ENCODE data around the gene NCAPH2. TPM values are rescaled to one million over a fixed set of nuclear protein-coding genes. Genes with fewer than 3 reads are reported as not detected.
A peak's percentile ranks its signal among the peaks of the same experiment; 100 is the strongest.

The NCAPH2 gene
- total and polyA plus RNA-seq, 12 donors: 13.8 to 90.5 (median 32.6) TPM

DNA sequence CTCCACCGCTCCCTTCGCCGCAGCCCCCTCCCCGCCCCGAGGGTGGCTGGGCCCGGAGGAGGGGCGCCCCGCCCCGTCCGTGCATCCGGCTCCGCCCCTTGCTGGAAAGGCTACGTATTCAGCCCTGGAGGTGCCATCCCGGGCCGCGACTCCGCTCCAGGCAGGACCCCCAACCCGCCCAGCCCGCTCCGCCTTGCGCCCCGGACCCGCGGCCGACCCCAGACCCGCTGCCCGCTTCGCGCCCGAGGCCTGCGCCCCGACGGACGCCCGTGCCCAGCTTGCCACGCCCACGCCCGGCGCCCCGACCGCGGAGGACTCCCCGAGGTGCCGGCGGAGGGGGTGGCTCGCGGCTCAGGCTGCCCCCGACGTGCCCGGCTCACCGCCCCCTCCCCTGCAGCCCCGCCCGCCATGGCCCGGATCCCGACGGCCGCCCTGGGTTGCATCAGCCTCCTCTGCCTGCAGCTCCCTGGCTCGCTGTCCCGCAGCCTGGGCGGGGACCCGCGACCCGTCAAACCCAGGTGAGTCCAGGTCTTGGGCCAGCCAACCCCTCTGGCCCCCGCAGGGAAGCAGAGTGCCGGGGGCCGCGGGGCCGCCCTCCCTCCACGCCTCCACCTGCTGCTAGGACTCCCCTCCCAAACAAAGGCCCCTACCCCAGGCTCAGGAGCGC lies 26.5 kb upstream of the NCAPH2 start, which contains the start of gene ADM2:
TSS of gene ADM2 (plus strand) at position 104 of the 667 bp plus-strand sequence. CDS start at position 409, 305 bp downstream.
- no peaks in the 10 kb centered on the region for H3K9me3 ChIP-seq (replicated peaks in 1 of 3)
- no peaks in the 10 kb centered on the region for H3K36me3 ChIP-seq (replicated peaks in 1 of 2)
- TF ChIP-seq, protein P1, sequence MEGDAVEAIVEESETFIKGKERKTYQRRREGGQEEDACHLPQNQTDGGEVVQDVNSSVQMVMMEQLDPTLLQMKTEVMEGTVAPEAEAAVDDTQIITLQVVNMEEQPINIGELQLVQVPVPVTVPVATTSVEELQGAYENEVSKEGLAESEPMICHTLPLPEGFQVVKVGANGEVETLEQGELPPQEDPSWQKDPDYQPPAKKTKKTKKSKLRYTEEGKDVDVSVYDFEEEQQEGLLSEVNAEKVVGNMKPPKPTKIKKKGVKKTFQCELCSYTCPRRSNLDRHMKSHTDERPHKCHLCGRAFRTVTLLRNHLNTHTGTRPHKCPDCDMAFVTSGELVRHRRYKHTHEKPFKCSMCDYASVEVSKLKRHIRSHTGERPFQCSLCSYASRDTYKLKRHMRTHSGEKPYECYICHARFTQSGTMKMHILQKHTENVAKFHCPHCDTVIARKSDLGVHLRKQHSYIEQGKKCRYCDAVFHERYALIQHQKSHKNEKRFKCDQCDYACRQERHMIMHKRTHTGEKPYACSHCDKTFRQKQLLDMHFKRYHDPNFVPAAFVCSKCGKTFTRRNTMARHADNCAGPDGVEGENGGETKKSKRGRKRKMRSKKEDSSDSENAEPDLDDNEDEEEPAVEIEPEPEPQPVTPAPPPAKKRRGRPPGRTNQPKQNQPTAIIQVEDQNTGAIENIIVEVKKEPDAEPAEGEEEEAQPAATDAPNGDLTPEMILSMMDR (IDR thresholded peaks at IDR 0.05): no peak
- no peak for TF ChIP-seq POLR2A (IDR thresholded peaks at IDR 0.05)
- peaks cover 36% of the 10 kb centered on the region for H3K27me3 ChIP-seq
- H3K27ac ChIP-seq: no peak within 1 kb of the TSS
- peak within 1 kb of the TSS in 2 of 4 donors; percentile 17 to 56 for H3K4me3 ChIP-seq
- intact Hi-C loops (cut with DNase I): no loop called here
- peaks cover 0 to 14% of the 10 kb centered on the region in 2 donors for H3K4me1 ChIP-seq (replicated peaks in 1 of 2)
- DNase-seq: peak in 1 of 7 donors; percentile 21
- 0 to 16% (median 3%) methylated on average over 1 to 70 of the region's 70 CpGs for WGBS, 4 donors

DNA sequence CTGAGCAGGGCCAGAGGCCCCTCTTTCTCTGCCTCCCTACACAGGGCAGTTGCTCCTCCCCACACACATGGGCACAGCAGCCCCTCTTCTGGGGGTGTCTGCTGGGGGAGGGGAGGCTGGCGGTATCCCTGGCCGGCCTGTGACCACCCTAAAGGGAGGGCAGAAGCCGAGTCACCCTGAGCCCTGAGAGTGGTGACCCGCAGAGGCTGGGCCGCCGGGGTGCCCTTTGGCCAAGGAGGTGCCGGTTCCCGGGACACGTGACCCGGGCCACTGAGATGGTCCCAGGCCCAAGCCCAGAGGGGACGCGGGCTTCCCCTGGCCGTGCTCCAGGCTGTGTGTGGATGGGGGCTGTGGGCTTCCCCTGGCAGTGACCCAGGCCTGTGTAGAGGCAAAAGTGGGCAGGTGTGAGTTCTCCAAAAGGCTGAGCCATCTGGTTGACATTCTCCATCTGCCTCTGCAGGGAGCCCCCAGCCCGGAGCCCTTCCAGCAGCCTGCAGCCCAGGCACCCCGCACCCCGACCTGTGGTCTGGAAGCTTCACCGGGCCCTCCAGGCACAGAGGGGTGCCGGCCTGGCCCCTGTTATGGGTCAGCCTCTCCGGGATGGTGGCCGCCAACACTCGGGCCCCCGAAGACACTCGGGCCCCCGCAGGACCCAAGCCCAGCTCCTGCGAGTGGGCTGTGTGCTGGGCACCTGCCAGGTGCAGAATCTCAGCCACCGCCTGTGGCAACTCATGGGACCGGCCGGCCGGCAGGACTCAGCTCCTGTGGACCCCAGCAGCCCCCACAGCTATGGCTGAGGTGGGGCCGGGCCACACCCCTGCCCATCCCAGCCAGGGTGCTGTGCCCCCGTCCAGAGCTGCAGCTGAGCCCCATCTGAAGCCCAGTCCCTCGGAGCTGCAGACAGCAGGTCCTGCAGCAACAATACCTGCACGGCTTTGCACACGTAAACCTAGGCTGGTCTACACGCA lies 25.6 kb upstream of the NCAPH2 start:
- 70 to 78% (median 76%) methylated on average over 8 to 35 of the region's 35 CpGs for WGBS, 4 donors
- H3K9me3 ChIP-seq (replicated peaks in 1 of 3): no peaks in the 10 kb centered on the region
- DNase-seq: no peak
- H3K4me3 ChIP-seq: no peak overlapping the region
- intact Hi-C loops (cut with DNase I): no loop called here
- H3K36me3 ChIP-seq (replicated peaks in 1 of 2): no peaks in the 10 kb centered on the region
- peaks cover 0 to 14% of the 10 kb centered on the region in 2 donors for H3K4me1 ChIP-seq (replicated peaks in 1 of 2)
- no peak overlapping the region for H3K27ac ChIP-seq
- TF ChIP-seq POLR2A (IDR thresholded peaks at IDR 0.05): no peak
- TF ChIP-seq, protein P1 (IDR thresholded peaks at IDR 0.05): no peak
- H3K27me3 ChIP-seq: peaks cover 36% of the 10 kb centered on the region

DNA sequence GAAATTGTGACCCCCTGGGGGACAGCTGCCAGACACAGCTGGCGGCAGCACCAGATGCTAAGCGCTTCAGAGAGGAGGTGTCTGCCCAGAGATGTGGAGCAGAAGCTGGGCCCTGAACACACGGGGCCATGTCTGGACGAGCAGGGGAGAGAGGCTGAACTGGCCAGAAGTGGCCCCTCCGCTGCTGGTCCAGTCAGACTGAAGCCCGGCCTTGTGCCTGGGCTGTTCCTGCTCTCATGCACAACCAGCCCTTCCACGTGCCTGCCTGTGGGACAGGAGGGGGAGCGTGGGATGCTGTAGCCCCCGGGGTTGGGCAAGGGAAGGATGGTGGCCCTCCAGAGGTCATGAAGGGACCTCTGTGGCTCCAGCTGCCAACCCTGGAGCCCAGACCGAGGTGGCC lies 24.9 kb upstream of the NCAPH2 start:
- peaks cover 0 to 14% of the 10 kb centered on the region in 2 donors for H3K4me1 ChIP-seq (replicated peaks in 1 of 2)
- TF ChIP-seq, protein P1 (IDR thresholded peaks at IDR 0.05): no peak
- TF ChIP-seq POLR2A (IDR thresholded peaks at IDR 0.05): no peak
- H3K9me3 ChIP-seq (replicated peaks in 1 of 3): no peaks in the 10 kb centered on the region
- DNase-seq: no peak
- H3K4me3 ChIP-seq: no peak overlapping the region
- H3K27ac ChIP-seq: no peak overlapping the region
- intact Hi-C loops (cut with DNase I): no loop called here
- no peaks in the 10 kb centered on the region for H3K36me3 ChIP-seq (replicated peaks in 1 of 2)
- 70 to 86% (median 81%) methylated on average over 3 to 10 of the region's 10 CpGs for WGBS, 4 donors
- peaks cover 36% of the 10 kb centered on the region for H3K27me3 ChIP-seq

DNA sequence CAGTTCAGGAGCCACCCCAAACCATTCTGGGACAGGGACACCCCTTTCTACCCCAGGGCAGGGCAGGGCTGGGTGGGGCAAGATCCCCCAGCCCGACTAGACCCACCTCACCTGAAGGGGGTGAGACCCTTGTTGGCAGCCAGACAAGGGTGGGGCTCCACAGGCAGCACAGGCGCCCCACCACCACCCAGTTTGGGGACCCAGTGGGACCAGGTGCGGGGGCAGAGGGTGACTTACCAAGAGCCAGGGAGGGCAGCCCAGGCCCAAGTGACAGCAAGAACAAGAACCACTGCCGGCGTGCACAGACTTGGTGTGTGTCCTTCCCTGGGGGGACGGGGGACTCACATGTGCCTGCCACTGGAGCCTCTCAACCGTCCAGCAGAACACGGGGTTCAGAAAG lies 24.5 kb upstream of the NCAPH2 start:
- WGBS, 4 donors: 81 to 95% (median 87%) methylated on average over 4 to 8 of the region's 8 CpGs
- peaks cover 36% of the 10 kb centered on the region for H3K27me3 ChIP-seq
- no peaks in the 10 kb centered on the region for H3K36me3 ChIP-seq (replicated peaks in 1 of 2)
- H3K9me3 ChIP-seq (replicated peaks in 1 of 3): no peaks in the 10 kb centered on the region
- intact Hi-C loops (cut with DNase I): no loop called here
- H3K4me3 ChIP-seq: no peak overlapping the region
- H3K4me1 ChIP-seq (replicated peaks in 1 of 2): peaks cover 0 to 14% of the 10 kb centered on the region in 2 donors
- H3K27ac ChIP-seq: no peak overlapping the region
- no peak for TF ChIP-seq POLR2A (IDR thresholded peaks at IDR 0.05)
- TF ChIP-seq, protein P1 (IDR thresholded peaks at IDR 0.05): no peak
- no peak for DNase-seq
